ENCODE data around the gene POLK.
"Not testable (repeated sequence)": the region's sequence is repeated elsewhere in the genome, so short reads cannot be mapped to it uniquely, and the experiment has no call there.

Gene POLK

DNA sequence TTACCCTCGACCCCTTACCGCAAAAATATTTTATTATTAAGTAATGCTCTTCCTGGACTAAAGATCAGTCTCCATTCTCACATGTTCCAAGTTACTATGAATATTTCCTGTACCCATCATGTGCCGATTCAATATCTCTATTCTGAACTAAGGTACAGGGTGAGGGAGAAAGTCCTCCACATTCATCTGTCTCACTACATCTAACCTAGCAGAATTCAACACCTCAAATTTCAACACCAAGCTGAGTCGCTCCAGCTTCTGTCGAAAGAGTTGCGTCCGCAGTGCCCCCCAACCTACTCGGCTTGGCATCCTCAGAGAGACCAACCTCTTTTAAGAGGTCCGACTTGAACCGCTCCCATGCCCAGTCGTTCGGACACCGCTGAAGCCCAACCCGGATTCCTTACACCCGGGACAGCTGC is 1.3 kb upstream of the POLK start:
- no peak for DNase-seq (ENCODE audit: low read depth in 2 of 2)

DNA sequence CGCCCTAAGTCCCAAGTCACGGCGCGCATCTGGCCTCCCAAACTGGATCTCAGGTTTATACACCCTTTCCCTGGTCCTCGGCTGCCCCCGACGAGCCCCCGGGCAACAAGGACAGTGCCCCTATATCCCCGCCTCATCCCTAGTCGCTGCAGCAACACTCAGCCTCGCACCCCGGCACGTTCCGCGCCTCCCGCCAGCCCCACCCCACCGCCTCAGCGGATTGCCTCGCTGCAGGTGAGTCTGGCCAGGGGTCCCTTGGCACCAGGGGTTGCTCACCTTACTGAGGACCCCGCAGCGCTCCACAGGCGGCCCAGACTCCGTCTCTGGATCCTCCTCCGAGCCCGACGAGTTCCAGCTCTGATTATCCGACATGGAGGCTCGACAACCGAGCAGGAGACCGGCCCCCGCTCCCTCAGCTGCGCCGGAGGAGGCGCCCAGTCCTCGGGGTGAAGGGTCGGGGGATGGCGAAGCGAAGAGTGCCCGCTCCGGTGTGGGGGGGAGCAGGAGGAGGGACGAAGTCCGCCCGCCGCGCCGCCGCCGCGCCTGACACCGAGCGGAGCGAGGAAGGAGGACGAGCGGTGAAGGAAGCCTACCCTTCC is 756 bp upstream of the POLK start:
- peak; percentile 13 to 18 for DNase-seq (ENCODE audit: low read depth in 2 of 2)

DNA sequence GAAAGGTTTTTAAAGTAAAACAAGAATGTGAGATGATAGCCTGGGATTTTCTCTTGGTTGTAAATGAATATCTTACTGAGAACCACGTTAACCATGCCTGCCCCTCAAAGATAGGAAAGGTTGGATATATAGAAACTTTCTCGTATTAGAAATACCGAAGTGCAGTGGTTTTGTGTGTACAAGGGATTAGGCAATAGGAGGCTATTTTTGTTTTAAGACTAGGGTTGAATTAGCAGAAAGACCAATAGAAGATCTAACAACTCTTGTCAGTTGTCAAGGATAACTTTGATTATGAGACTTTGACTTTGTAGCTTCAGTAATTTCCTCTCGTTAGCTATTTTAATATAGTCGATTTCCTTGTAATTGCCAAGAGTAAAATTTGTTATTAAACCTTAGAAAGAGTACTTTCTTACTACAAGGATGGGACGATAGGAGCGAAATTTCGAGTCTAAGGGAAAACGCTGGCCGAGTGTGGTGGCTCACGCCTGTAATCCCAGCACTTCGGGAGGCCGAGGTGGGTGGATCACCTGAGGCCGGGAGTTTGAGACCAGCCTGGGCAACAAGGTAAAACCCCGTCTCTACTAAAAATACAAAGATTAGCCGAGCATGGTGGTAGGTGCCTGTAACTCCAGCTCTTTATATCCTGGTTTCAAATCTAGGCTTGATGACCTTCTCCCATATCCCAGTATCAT is 838 bp downstream of the POLK start:
- DNase-seq (ENCODE audit: low read depth in 2 of 2) = no peak

DNA sequence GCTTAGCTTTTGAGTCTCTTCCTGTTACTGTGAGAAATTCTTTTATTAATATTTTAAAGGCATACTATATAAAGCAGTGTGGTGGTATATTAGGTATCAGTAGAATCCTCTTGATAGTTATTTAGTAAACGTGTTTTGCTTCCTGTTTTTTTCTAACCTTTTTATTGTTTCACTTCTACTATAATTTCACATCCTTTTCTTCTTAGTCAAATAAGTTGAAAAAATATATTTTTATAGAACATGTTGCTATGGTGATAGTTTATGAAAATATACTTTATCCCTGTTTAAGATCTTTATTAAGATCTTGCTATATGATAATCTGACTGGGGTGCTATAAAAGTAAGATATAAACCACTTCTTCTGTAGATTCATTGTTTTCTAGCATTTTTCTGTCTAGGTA is 2.1 kb downstream of the POLK start:
- DNase-seq (ENCODE audit: low read depth in 2 of 2) = no peak

DNA sequence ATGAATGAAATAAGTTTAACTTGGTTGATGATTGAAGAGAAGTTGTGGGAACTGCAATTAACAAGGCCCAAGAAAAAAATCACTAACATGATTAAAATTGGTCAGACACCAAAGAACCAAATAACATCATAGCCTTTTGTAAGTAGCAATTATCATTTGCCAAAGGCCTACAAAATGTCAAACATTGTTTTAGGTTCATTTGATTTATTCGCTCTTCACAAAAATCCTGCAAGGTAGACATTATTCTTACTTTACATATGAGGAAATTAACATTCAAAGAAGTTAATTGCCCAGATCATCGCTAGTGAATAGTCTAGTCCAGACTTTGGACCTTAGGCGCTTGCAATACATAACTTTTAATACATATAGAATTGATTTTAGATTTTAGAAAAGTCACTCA is 2.6 kb downstream of the POLK start:
- DNase-seq (ENCODE audit: low read depth in 2 of 2) = no peak

DNA sequence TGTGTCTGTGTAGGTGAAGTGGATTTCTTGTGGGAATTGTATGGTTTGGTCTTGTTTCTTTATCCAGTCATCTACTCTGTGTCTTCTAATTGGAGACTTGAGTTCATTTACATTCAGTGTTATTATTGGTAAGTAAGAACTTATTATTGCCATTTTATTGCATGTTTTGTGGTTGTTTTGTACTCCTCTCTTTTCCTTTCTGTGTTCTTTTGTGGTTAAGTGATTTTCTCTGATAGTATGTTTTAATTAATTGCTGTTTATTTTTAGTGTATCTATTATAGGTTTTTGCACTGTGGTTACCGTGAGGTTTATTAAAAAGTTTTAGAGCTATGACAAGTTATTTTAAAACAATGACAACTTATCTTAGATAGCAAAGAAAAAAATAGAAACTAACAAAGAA is 8.1 kb downstream of the POLK start:
- no peak for DNase-seq (ENCODE audit: low read depth in 2 of 2)

DNA sequence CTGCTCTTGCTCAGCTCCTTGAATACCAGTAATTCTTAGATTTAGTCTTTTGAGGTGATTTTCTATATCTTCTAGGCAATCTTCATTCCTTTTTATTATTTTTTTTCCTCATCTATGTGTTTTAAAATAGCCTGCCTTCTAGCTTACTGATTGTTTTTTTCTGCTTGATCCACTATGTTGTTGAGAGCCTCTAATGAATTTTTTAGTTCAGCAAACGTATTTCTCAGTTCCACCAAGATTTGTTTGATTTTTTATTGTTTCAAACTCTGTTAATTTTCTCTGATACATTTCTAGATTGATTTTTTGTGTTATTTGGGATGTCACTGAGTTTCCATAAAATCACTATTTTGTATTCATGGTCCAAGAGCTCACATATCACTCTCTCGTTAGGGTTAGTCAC is 9.5 kb downstream of the POLK start:
- no peak for DNase-seq (ENCODE audit: low read depth in 2 of 2)

DNA sequence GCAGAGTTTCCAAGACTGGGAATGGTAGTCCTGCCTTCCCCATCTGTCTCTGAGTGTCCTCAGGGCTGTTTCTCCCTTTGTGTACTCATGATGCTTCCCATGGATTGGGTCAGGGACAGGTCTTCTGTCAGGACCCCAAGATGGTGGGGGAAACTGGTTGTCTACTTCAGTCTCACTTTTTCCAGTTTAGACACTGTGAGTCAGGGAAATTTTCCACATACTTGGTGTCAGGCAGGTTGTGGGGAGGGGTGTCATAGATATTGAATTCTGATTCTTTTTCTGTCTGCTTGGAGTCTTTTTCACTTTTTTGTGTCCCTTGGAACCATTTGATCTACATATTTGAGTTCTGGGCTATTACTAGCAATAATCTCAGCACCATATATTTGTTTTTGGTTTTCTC is 10.3 kb downstream of the POLK start:
- DNase-seq (ENCODE audit: low read depth in 2 of 2) = no peak

DNA sequence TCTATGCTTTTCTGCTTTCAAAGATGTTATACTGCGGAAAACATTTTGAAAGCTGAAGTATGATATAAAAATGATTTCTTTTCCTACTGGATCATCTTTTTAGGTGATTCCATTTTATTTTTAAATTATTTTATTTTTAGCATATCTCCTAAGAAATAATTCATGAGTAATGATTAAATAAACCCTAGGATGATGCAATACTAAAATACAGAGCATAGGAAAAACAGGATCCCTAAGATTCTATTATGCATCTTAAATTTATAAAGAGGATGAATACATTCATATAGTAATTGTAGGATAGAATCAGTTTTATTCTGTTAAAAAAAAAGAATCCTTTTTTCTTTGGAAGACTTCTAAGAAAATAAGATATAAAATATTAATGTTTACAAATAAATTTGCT is 10.9 kb downstream of the POLK start:
- DNase-seq (ENCODE audit: low read depth in 2 of 2) = no peak

DNA sequence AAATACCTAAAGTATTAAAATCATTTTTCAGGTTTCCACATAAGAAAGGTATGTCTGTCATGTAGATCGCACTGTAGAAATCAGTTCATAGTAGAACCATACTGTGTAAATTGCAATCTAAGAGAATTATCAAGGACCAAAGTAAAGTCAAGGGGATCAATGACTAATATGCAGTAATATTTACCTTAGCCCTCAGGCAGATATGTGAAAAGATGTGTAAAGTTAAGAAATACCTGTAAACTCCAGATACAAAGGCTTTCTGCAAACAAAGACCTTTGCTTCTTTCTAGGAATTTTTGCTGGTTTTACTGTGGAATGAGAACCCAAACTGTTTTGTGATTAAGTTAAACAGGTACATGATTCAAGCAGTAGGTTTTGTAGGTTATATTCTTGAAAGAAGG is 11.6 kb downstream of the POLK start:
- DNase-seq (ENCODE audit: low read depth in 2 of 2) = no peak

DNA sequence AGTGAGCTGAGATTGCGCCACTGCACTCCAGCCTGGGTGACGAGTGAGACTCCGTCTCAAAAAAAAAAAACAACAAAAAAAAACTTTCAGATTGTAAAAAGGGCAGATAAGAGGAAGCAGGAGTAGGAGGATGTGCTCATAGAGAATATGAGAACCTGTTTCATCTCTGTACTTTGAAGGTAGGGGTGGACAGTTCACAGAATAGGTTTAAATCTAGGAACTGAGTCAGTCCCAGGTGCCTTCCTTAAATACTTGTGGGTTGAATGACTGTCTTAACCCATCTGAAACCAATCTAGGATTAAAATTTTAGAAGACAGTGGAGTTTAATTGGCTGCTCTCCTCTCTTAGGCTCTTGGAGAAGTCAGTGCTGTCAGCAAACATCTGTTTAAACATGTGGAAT is 12.4 kb downstream of the POLK start:
- no peak for DNase-seq (ENCODE audit: low read depth in 2 of 2)

DNA sequence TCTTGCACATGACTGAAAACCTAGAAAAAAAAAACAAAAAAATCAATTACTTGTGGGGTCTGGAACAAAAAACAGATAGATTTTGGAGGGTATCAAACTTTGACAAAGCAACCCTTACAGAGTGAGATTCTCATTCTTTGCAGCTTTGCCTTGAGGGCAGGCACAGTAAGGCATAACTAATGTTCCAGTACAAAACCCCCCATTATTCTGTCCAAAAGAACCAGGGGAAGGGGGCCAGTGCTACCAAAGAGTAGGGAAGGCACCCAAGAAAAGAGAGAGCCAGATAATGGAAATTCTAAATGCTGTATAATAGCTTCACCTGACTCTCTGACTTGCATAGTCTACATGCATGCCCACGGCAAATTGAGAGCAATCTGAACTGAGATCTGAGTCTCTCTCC is 12.9 kb downstream of the POLK start:
- DNase-seq (ENCODE audit: low read depth in 2 of 2) = no peak

DNA sequence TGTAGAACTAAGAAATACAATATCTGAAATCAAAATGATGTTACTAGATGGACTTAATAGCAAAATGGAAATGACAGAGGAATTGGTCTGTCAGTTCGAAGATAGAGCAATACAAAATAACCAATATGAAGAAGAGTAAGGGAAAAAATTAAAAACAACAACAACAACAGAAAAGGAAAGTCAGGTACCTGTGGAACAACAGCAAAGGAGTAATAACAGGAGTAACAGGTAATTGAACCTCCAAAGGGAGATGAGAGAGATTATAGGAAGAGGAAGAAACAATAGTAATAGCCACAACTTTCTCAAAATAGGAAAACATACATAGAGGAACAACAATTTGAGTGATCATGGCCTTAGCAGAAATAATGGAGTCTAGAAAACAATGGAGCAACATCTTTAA is 13.7 kb downstream of the POLK start:
- no peak for DNase-seq (ENCODE audit: low read depth in 2 of 2)

DNA sequence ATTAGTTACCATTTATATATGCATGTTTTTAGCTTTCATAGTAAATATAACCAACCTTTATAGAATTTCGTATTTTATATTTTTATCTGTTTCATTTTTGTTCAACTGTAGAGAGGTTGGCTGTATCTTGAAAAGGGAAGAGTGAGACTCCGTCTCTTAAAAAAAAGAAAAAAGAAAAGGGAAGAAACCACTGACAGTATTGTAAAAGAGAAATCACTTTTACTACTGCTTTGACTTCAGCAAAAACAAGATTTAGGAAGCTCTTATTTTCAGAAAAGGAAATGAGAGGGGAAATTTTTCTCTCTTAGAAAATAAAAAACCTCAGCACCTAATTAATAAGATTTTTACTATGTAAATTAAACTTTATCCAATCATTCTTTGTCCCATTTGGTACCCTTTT is 14.4 kb downstream of the POLK start:
- no peak for DNase-seq (ENCODE audit: low read depth in 2 of 2)

DNA sequence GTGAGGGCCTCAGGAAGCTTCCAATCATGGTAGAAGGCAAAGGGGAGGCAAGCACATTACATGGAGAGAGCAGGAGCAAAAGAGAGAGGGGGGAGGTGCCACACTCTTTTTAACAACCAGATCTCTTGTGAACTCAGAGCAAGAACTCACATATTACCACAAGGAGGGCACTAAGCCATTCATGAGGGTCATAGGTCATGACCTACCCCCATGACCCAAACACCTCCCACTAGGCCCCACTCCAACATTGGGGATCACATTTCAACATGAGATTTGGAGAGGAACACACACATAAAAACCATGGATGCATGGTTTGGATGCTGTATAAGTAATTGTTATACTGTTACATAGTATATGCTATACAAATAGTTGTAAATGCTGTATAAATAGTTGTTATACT is 17.5 kb downstream of the POLK start:
- DNase-seq (ENCODE audit: low read depth in 2 of 2) = no peak

DNA sequence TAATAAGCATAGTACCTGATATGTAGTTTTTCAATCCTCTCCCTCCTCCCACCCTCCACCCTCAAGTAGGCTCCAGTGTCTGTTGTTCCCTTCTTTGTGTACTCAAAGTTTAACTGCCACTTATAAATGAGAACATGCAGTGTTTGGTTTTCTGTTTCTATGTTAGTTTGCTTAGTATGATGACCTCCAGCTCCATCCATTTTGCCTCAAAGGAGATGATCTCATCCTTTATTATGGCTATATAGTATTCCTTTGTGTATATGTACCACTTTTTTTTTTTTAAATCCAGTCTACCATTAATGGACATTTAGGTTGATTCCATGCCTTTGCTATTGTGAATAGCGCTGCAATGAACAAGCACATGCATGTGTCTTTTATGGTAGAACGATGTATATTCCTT is 20.5 kb downstream of the POLK start:
- DNase-seq (ENCODE audit: low read depth in 2 of 2) = no peak

DNA sequence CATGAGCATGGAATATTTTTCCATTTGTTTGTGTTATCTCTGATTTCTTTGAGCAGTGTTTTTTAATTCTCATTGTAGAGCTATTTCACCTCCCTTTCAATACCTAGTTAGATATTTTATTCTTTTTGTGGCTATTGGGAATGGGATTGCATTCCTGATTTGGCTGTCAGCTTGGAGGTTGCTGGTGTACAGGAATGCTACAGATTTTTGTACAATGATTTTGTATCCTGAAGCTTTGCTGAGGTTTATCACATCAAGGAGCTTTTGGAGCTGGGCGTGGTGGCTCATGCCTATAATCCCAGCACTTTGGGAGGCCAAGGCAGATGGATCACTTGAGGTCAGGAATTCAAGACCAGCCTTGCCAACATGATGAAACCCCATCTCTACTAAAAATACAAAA is 22.0 kb downstream of the POLK start:
- DNase-seq (ENCODE audit: low read depth in 2 of 2) = not testable (repeated sequence)

DNA sequence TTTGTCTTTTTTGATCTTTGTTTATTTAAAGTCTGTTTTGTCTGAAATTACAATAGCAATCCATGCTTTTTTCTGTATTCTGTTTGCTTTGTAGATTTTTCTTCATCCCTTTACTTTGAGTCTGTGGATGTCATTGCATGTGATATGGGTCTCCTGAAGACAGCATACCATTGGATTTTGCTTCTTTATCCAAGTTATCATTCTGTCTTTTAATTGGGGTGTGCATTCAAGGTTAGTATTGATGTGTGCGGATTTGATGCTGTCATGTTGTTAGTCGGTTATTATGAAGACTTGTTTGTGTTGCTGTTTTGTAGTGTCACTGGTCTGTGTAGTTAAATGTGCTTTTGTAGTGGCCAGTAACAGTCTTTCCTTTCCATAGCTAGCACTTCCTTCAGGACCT is 23.0 kb downstream of the POLK start:
- DNase-seq (ENCODE audit: low read depth in 2 of 2) = no peak

DNA sequence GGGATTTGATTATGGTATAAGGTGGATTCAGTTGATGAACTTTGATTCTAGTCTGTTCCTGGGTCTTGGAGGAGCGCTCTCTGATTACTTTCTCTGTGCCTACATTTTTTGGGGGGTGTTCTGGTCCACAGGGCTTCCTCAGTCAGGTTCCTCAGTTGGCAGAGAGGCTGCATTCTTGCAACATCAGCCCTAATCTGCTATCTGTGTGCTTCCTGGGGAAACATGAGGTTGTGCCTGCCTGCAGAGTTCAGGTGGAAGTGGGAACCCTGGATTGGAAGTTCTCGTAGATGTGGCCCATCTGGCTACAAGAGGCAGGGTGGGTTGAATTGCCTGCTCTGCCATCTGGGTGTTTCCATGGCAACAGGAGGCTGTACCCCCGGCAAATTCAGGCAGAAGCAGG is 24.5 kb downstream of the POLK start:
- no peak for DNase-seq (ENCODE audit: low read depth in 2 of 2)

DNA sequence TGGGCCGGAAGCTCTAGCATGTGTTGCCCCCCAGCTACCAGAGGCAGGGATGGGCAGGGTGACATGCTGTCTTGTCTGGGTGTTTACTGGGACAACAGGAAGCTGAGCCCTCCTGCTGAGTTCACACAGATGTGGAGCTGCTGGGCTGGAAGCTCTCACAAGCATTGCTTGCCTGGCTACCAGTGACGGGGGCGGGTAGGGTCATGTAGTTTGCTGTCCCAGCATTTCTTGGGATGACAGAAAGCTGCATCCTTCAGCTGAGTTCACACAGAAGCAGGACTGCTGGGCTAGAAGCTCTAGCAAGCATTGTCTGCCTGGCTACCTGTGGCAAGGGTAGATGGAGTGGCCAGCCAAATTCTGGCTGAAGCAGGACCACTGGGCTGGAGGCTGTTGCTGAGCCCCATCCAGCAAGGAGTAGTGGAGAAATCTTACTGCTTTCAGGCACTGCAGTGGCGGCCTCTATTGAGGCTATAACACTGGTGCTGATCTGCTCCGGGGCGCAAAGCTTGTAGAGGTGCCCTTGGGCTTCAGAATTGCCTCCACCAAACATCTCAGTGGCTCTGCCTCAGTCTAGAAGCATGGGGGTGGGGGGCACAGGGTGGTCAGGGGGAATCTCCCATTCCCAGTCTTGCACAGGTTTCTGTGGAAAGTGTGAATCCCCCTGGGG is 25.1 kb downstream of the POLK start:
- no peak for DNase-seq (ENCODE audit: low read depth in 2 of 2)

DNA sequence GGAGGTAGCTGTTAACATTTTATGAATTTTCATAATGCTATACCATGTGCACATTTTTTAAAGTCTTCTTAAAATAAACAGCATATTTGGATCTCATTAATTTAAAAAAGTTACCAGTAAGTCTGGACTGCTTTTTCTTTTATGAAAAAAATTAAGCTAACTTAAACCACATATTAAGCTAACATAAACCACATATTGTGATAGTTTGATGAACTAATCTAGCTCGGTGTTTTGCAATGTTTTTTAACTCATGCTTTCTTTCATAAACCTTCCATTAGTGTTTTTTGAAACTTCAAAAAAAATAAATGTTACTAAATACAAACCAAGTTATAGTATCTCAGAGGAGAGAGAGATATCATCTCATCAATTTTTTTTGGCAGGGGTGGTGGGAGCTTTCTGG is 26.5 kb downstream of the POLK start:
- no peak for DNase-seq (ENCODE audit: low read depth in 2 of 2)

DNA sequence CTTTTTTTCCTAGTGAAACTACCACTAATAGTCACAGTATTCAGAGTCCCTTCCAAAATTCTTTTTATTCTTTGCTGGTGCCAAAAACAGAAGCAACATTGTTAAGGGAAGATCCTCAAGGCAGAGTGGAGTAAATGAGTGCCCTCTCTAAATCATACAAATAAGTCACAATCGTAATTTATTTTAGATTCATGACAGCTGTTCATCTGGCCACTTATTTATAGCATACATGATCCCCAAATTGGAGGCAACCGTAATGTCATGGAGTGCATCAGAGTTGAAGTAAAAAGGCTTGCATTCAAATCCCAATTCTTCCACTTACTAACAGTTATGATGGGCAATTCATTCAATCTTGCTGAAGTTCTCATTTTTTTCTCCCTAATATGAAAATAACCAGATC is 33.4 kb downstream of the POLK start:
- no peak for DNase-seq (ENCODE audit: low read depth in 2 of 2)

DNA sequence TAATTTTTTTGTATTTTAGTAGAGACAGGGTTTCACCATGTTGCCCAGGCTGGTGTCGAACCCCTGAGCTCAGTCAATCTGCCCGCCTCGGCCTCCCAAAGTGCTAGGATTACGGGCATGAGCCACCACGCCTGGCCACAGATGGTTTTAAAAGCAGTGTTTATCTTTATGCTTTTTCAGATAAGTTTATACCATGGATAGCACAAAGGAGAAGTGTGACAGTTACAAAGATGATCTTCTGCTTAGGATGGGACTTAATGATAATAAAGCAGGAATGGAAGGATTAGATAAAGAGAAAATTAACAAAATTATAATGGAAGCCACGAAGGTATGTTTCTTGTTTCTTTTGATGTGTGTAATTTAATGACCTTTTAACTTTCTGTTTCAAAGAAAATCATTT is 35.1 kb downstream of the POLK start:
- no peak for DNase-seq (ENCODE audit: low read depth in 2 of 2)

DNA sequence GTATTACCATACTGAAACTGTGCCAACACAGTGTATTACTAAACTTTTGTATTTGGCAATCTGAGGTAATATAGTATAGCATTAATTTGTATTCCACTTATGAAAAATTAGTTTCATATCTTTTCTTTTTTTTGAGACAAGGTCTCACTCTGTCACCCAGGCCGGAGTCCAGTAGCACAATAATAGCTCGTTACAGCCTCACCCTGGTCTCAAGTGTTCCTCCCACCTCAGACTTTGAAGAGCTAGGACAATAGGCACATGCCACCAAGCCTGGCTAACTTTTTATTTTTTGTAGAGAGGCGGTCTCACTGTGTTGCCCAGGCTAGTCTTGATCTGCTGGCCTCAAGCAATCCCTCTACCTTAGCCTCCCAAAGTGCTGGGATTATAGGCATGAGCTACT is 36.1 kb downstream of the POLK start:
- no peak for DNase-seq (ENCODE audit: low read depth in 2 of 2)
